ENCODE data around the gene RNF125.

RNF125 gene

DNA sequence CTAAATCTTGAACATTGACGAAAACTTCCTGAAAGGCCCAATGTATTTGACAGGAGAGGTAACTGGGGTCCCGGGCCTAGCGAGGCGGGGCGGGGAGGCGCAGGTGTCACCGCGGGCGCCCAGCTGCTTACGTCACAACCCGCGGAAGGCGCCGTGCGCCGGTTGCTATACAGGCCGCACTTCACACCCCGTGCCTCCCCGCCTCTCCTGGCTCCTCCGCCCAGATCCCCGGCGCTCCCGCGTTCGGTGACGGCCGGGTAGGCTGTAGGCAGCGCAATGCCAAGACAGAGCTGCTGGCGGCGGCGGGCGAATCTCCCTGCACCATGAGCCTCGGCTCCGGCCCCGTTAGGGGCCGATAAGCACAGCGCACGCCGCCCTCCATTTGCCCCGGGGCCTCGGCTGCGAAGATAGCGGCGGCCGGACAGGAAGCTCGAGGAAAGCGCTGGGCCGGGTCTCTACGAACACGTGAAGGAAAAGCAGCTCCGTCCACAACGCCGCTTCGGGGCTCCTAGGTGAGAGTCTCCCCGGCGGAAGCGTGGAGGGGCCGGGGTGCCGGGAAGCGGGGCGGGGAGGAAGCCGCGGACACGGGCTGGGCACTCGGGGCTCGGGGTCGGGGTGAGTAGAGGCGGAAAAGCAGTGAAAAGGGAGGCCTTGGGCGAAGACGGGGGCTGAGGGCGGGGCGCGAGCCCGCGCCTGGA is 73.2 kb downstream of the RNF125 start, which contains the start of gene RNF138:
RNF138 (plus strand) TSS at position 151 of the 698 bp plus-strand sequence. CDS start 903 bp downstream, outside the sequence.
- DNase-seq: peak; percentile 92

DNA sequence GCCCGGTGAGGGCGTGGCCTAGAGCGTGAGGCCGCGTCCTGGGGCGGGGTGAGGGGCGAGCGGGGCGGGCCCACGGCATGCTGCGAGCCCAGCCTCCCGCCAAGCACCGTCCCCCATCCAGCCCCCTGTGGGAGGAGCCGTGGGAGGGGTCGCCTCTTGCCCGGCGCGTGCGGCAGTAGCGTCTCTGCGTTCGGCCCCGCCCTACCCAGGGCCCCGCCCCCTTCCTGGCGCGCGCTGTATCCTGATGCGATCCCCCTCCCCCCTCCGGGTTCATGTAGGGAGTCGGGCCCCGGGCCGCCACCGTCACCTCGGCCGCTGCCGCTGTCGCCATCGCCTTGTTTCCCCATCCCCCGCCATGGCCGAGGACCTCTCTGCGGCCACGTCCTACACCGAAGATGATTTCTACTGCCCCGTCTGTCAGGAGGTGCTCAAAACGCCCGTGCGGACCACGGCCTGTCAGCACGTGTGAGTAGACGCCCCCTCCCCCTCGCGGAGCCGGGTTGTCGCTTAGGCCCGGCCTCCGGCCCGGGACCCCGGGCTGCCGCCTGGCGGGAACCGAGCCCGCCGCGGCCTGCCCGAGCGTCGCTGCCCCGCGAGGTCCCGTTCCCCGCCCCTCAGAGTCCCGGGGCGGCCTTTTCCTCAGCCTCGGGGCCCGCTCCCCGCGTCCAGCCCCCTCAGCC is 73.9 kb downstream of the RNF125 start:
- DNase-seq: peak; percentile 100

DNA sequence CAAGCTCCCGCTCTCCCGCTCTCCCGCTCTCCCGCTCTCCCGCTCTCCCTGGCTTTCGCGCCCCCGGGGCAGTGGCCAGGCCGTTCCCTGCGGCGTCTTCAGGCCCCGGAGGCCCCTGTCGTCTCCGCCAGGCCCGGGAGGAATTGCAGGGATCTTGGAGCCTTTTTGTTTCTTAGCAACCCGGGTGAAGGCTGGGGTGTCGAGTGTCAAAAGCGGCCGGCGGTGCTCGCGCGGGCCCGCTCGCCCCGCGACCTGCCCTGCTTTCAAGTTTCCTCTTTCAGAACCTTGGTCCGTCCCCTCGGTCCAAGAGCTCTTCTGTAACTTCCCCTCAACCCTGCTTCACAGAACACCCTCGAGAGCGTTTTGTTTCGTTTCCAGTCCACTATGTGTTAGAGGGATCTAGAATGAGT is 74.5 kb downstream of the RNF125 start:
- peak; percentile 44 for DNase-seq

DNA sequence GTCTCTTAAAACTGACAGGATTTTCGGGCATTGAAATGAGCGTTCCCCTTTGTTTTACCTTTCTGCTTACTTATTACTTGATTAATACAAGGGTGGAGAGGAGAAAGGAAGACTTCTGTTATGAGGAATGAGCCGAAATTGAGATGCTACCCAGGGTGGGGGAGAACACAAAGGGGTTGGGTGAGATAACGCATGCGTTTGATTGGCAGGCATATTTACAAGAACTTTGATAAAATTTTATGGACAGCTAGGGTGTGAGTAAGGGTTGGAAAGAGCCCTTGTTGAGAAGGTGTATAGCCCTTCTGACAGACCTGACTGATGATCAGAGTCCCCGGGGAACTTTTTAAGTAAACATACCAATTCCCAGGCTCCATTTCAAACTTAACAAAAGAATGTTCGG is 74.9 kb downstream of the RNF125 start:
- peak; percentile 22 for DNase-seq

DNA sequence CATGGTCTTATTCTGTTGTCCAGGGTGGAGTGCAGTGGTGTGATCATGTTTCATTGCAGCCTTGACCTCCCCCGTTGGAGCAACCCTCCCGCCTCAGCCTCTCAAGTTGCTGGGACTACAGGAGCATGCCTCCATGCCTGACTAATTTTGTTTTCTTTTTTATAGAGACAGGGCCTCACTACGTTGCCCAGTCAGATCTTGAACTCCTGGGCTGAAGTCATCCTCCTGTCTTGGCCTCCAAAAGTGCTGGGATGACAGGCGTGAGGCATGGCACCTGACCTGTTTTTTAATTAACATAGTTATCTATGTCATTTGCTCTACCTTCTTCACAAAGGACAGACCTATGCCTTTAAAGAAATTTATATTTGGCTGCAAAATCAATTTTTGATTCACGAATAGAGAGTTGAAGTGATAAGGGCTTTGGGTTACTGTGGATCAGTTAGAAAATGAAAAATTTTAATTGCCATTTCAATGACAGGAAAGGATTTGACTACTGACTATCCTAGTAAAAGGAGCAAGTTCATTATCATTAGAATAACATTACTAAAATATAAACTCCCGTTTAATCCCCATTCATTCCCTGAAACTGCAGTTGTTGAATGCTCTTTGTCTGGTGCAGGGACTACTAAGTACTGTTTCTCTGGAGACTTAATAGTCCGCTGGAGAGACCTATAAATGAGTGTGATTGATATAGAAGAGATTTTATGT is 76.7 kb downstream of the RNF125 start:
- peak; percentile 28 for DNase-seq

DNA sequence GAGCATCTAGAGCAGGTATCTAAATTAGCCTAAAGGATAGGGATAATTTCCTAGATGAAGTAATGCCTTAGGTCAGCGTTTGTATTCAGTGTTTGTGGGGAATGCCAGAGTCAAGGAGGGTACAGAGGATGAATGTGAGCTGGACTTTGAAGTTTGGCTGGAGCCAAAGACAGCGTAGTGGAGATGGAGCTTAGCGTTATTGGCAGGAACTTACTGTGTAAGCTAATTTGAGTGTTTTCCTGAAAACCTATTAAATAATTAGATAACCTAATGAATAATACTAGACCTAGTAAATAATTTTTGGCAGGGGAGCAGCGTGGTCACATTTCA is 77.2 kb downstream of the RNF125 start:
- no peak for DNase-seq

DNA sequence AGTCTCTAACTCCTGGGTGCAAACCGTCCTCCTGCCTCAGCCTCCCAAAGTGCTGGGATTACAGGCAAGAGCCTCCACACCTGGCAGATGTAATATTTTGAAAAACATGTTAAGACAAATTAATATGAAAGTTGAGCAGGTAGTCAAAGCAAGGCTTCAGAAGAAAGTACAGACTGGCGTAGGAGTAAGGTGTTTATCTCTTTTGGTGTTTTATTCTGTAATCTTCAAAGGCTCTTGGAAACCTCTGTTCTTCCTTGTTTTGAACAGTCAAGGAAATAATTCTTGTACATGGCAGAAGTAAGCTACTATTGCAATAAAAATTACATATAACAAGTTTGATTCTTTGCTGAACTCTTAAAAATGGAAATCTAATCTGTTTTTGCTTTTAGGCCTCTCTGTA is 78.3 kb downstream of the RNF125 start:
- no peak for DNase-seq

DNA sequence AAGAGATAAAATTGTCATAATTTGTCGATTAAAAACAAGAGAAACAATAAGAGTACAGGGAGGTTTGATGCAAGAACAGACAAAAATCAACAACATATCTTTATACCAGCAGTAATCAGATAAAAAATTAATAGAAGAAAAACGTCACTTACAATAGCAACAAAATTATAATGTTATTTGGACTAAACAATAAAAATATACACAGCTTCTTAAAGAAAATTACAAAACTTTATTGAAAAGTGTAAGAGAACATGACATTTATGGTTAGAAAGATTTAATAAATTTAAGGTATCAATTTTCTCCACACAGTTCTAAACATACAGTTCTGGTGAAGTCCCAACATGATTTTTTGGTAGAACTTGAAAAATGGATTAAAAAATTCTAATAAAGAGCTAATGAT is 85.9 kb downstream of the RNF125 start:
- no peak for DNase-seq

DNA sequence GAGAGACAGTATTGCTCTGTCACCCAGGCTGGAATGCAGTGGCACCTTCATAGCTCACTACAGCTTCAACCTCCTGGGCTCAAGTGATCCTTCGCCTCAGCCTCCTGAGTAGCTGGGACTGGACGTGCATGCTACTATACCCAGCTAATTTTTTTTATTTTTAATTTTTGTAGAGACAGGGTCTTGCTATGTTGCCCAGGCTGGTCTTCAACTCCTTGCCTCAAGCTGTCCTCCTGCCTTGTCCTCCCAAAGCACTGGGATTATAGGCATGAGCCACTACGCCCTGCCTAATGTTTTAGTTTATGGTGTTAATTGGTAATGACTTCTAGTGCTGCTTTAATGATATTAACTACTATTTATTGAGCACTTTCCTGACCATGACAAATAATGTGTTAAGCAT is 91.4 kb downstream of the RNF125 start:
- DNase-seq: no peak

DNA sequence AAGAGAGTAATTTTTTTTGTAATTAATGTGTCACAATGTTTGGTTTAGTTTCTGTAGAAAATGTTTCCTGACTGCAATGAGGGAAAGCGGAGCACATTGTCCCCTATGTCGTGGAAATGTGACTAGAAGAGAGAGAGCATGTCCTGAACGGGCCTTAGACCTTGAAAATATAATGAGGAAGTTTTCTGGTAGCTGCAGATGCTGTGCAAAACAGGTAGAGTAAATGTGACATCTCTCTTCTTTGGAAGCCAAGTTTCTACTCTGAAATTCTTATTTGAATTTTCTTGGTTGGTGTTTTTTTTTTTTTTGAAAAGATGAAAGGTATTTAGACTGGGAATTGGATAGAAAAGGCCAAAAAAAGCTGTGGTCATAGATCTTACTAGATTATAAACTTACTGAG is 93.1 kb downstream of the RNF125 start:
- DNase-seq: no peak

DNA sequence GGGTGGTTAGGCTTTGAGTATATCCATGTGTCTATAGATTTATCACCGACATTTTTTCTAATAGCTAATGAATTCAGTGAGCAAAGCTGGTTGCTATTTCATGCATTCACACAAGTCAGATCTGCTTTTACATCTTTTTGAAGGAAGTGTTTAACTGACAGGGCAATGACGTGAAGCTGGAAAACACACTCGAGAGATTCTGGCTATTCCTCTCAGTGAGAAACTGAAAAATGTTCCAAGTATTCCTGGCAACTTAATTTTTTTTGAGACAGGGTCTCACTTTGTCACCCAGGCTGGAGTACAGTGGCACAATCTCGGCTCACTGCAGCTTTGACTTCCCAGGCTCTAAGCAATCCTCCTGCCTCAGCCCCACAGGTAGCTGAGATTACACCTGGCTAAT is 94.2 kb downstream of the RNF125 start:
- DNase-seq: no peak

DNA sequence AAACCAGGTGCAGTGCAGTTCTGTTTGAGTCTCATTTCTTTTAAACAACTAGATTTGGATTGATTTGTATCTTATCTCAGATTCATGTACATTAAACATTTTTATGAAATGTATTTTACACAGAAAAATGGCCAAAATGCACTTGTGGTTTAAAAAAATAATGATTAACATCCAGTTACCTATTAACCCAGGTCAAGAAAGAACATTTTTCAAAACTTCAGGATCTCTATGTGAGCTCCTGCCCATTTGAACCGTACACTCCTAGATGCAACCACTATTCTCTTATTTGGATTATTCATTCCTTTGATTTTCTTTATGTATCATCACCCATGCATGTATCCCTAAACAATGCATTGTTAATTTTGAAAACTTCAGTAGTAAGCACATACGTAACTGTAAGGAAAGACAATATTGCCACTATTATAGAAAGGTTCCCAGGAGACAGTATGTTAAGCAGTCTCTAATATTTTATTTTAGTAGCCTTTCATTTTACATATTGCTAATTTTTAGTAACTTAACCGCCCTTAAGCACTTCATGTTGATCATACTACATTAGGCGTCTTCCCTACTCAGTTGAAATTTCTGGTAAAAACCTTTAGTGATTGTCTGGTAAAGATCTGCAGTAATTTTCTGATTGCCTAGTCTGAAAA is 95.8 kb downstream of the RNF125 start:
- DNase-seq: no peak

DNA sequence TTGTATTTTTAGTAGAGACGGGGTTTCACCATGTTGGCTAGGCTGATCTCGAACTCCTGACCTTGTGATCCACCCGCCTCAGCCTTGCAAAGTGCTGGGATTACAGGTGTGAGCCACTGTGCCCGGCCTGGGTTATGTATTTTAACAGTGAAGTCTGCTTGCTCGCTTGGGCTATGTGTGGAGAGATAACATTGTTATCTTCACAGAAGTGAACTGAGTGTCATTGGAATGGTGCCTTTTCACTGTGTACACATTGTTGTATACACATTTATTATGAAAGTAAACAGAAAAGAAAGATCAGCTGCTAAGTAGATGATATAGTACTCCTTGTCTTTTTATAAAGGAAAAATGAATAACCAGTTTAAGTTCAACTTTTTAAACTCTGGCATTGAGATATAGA is 103.4 kb downstream of the RNF125 start:
- DNase-seq: no peak
